ENCODE results near the gene HEATR5A. TPM values are rescaled to one million over a fixed set of nuclear protein-coding genes. Genes with fewer than 3 reads are reported as not detected.
"Not testable (repeated sequence)": the region's sequence is repeated elsewhere in the genome, so short reads cannot be mapped to it uniquely, and the experiment has no call there.

The HEATR5A gene
- total RNA-seq, 8 experiments from 2014 or later = 9.2 to 54.6 (median 22.9) TPM

- H3K4me1 ChIP-seq (replicated peaks in 1 of 2) = no peaks in the 10 kb centered on the region
- WGBS, 10 experiments = 17 to 100% (median 89%) methylated on average over 1 of the region's 1 CpG; no CpG with 5 or more reads in 1 of the 10 experiments
- in situ Hi-C loops (cut with MboI; ENCODE audit: low pct_unique_long_range_greater_than_20kb in 2 of 9, low sequenced_read_pairs in 9 of 9, unreplicated experiment in 9 of 9) = no loop called here
- H3K4me3 ChIP-seq = no peak overlapping the region
- H3K27ac ChIP-seq = no peak overlapping the region
- ATAC-seq (replicated peaks in 6 of 8) = no peak
These were observed 141.5 kb downstream of the HEATR5A start for GRCh38 chr14:31278883-31279282.

DNA sequence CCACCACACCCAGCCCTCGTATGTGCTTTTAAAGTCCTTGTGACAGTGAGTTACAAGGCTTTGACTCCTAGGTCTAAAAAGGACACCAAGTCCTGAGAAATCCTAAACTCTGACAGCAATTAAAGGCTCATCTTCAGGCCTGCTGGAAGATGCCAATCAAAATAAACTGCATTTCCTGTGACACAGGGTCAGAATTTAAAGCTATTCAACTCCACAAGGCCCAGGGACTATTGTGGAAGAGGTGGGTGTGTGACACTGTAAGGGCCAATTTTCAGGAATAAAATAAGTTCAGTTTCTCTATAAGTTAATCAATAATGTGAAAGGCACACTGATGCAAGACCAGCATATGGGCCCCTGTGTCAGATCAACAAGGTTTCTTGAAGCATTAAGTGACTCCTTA is 143.3 kb downstream of the HEATR5A start:
- 40 to 80% (median 50%) methylated on average over 1 of the region's 1 CpG; no CpG with 5 or more reads in 7 of the 10 experiments for WGBS, 10 experiments
- Histone ChIP-seq H3K27ac (no peak overlapping the region), H3K4me1 (replicated peaks in 1 of 2) (no peaks in the 10 kb centered on the region), H3K4me3 (no peak overlapping the region)
- no peak for ATAC-seq (replicated peaks in 6 of 8)
- in situ Hi-C loops (cut with MboI; ENCODE audit: low pct_unique_long_range_greater_than_20kb in 2 of 9, low sequenced_read_pairs in 9 of 9, unreplicated experiment in 9 of 9) = no loop called here

DNA sequence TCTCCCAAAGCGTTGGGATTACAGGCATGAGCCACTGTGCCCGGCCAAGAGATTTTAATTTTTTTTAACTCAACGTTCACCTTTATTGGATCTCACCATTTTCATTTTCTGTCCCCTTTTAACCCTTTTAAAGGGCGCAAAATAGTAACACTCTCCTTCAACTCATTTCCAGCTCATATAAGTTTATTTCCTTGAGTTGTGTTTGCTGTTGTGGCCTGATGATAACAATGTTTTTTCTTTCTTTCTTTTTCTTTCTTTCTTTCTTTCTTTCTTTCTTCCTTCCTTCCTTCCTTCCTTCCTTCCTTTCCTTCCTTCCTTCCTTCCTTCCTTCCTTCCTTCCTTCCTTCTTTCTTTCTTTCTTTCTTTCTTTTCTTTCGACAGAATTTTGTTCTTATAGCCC is 143.9 kb downstream of the HEATR5A start:
- ATAC-seq (replicated peaks in 6 of 8); H3K4me3 ChIP-seq; in situ Hi-C loops (cut with MboI; ENCODE audit: low pct_unique_long_range_greater_than_20kb in 2 of 9, low sequenced_read_pairs in 9 of 9, unreplicated experiment in 9 of 9); H3K4me1 ChIP-seq (replicated peaks in 1 of 2); H3K27ac ChIP-seq: not testable (repeated sequence)
- WGBS, 10 experiments = 52 to 100% (median 72%) methylated on average over 1 to 5 of the region's 5 CpGs

GRCh38 chr14:31275731-31276130 is 144.6 kb downstream of the HEATR5A start:
- no peak for ATAC-seq (replicated peaks in 6 of 8)
- in situ Hi-C loops (cut with MboI; ENCODE audit: low pct_unique_long_range_greater_than_20kb in 2 of 9, low sequenced_read_pairs in 9 of 9, unreplicated experiment in 9 of 9) = no loop called here

DNA sequence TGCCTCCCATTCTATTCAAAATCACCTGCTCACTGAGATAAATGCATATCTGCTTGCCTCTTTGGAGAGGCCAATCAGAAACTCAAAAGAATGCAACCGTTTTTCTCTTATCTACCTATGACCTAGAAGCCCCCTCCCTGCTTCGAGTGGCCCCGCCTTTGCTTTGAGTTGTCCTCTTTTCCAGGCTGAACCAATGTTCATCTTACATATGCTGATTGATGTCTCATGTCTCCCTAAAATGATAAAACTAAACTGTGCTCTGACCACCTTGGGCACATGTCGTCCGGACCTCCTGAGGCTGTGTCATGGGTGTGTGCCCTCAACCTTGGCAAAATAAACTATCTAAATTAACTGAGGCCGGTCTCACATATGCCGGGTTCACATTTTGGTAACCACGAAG is 148.7 kb downstream of the HEATR5A start:
- in situ Hi-C loops (cut with MboI; ENCODE audit: low pct_unique_long_range_greater_than_20kb in 2 of 9, low sequenced_read_pairs in 9 of 9, unreplicated experiment in 9 of 9) = no loop called here

More at GRCh38 chr14:31275731-31276130, 144.6 kb downstream of the HEATR5A start:
- H3K27ac ChIP-seq = no peak overlapping the region
- H3K4me3 ChIP-seq = no peak overlapping the region
- no peaks in the 10 kb centered on the region for H3K4me1 ChIP-seq (replicated peaks in 1 of 2)

DNA sequence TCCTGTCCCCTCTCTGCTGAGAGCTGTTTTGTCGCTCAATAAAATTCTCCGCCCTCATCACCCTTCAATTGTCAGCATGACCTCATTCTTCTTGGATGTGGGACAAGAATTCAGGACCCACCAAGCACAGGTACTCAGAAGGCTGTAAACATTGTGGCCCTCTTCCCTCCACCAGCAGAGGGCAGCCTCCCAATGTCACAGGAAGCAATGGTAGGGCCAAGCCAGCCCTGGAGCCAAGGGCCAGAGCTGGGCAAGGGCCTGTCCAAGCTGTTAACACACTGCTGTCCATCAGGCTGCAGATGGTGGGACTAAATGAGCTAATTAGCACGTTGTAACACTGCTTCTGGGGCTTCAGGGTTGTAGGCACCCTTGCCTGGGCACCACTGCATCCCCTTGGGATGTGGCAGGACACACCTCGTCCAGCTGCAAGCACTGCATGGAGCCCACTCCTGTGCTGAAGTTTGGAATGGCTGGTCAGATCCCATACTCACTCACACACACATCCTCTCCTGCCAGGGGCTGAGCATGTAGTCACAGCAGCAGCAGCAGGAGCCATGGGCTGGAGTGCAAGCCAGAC is 150.1 kb downstream of the HEATR5A start:
- H3K4me1 ChIP-seq (replicated peaks in 1 of 2) = no peaks in the 10 kb centered on the region
- 60 to 100% (median 93%) methylated on average over 1 to 3 of the region's 4 CpGs; no CpG with 5 or more reads in 5 of the 10 experiments for WGBS, 10 experiments
- ATAC-seq (replicated peaks in 6 of 8) = peak in 2 of 8 experiments; percentile 5 to 12
- in situ Hi-C loops (cut with MboI; ENCODE audit: low pct_unique_long_range_greater_than_20kb in 2 of 9, low sequenced_read_pairs in 9 of 9, unreplicated experiment in 9 of 9) = no loop called here
- H3K27ac ChIP-seq = no peak overlapping the region
- H3K4me3 ChIP-seq = no peak overlapping the region

More for the DNA sequence above, 148.7 kb downstream of the HEATR5A start:
- no peak overlapping the region for H3K27ac ChIP-seq
- WGBS, 10 experiments = 63 to 100% (median 94%) methylated on average over 1 to 8 of the region's 8 CpGs; no CpG with 5 or more reads in 1 of the 10 experiments
- no peak for ATAC-seq (replicated peaks in 6 of 8)
- H3K4me1 ChIP-seq (replicated peaks in 1 of 2) = no peaks in the 10 kb centered on the region
- H3K4me3 ChIP-seq = no peak overlapping the region

- WGBS, 10 experiments = 20 to 100% (median 67%) methylated on average over 1 to 3 of the region's 3 CpGs; no CpG with 5 or more reads in 1 of the 10 experiments
- no peak overlapping the region for H3K27ac ChIP-seq
- H3K4me3 ChIP-seq = no peak overlapping the region
- no peaks in the 10 kb centered on the region for H3K4me1 ChIP-seq (replicated peaks in 1 of 2)
- ATAC-seq (replicated peaks in 6 of 8) = peak in 3 of 8 experiments; percentile 60 to 79 (median 72)
- in situ Hi-C loops (cut with MboI; ENCODE audit: low pct_unique_long_range_greater_than_20kb in 2 of 9, low sequenced_read_pairs in 9 of 9, unreplicated experiment in 9 of 9) = no loop called here
These were observed 150.6 kb downstream of the HEATR5A start for GRCh38 chr14:31269634-31270195.

GRCh38 chr14:31268216-31268615 is 152.1 kb downstream of the HEATR5A start:
- no peaks in the 10 kb centered on the region for H3K4me1 ChIP-seq (replicated peaks in 1 of 2)
- no peak overlapping the region for H3K4me3 ChIP-seq
- no peak overlapping the region for H3K27ac ChIP-seq
- in situ Hi-C loops (cut with MboI; ENCODE audit: low pct_unique_long_range_greater_than_20kb in 2 of 9, low sequenced_read_pairs in 9 of 9, unreplicated experiment in 9 of 9) = no loop called here
- peak in 1 of 8 experiments; percentile 47 for ATAC-seq (replicated peaks in 6 of 8)
- 0 to 100% (median 79%) methylated on average over 1 to 3 of the region's 3 CpGs for WGBS, 10 experiments

GRCh38 chr14:31266437-31267331 is 153.7 kb downstream of the HEATR5A start:
- ATAC-seq (replicated peaks in 6 of 8) = no peak

DNA sequence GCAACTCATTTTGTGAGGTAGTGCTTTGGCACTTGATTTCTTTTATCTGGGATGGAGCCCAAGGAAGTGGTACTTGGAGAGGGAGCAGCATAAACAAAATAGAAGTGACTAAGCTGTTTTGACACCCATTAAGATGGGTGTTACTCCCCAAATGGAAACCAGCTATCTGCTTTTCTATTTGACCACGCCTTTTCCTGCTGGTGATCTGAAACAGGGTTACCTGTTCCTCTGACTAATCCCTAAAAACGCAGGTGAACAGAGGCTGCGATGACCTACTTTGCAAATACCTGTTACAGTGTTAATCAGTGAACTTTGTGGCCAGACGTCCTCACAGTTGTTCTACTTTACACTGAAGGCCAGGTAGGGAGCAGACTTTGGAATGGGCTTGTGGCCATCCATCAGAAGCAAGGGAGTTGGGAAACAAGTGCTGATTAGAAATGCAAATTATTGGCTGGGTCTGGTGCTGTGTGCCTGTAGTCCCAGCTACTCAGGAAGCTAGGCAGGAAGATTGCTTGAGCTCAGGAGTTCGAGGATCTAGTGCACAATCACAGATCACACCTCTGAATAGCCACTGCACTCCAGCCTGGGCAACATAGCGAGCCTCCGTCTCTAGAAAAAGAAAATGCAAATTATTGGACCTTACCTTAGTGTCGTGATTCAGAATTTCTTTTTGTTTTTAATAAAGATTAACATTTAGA is 154.5 kb downstream of the HEATR5A start:
- peaks cover 0 to 13% of the 10 kb centered on the region in 2 donors for H3K4me1 ChIP-seq (replicated peaks in 1 of 2)
- H3K27ac ChIP-seq = no peak overlapping the region
- no peak overlapping the region for H3K4me3 ChIP-seq
- in situ Hi-C loops (cut with MboI; ENCODE audit: low pct_unique_long_range_greater_than_20kb in 2 of 9, low sequenced_read_pairs in 9 of 9, unreplicated experiment in 9 of 9) = no loop called here
- WGBS, 10 experiments = 10 to 100% (median 79%) methylated on average over 2 to 6 of the region's 8 CpGs; no CpG with 5 or more reads in 1 of the 10 experiments
- ATAC-seq (replicated peaks in 6 of 8) = peak in 2 of 8 experiments; percentile 2 to 6

More at GRCh38 chr14:31266437-31267331, 153.7 kb downstream of the HEATR5A start:
- Histone ChIP-seq H3K4me3 (no peak overlapping the region), H3K27ac (no peak overlapping the region), H3K4me1 (replicated peaks in 1 of 2) (peaks cover 0 to 9% of the 10 kb centered on the region in 2 donors)
- in situ Hi-C loops (cut with MboI; ENCODE audit: low pct_unique_long_range_greater_than_20kb in 2 of 9, low sequenced_read_pairs in 9 of 9, unreplicated experiment in 9 of 9) = no loop called here
- 74 to 100% (median 94%) methylated on average over 1 to 9 of the region's 13 CpGs for WGBS, 10 experiments

- no peak overlapping the region for H3K27ac ChIP-seq
- ATAC-seq (replicated peaks in 6 of 8) = peak; percentile 68 to 97 (median 89)
- in situ Hi-C loops (cut with MboI; ENCODE audit: low pct_unique_long_range_greater_than_20kb in 2 of 9, low sequenced_read_pairs in 9 of 9, unreplicated experiment in 9 of 9) = no loop called here
- H3K4me1 ChIP-seq (replicated peaks in 1 of 2) = peaks cover 0 to 13% of the 10 kb centered on the region in 2 donors
- WGBS, 10 experiments = 0 to 100% (median 40%) methylated on average over 1 to 2 of the region's 2 CpGs; no CpG with 5 or more reads in 5 of the 10 experiments
- no peak overlapping the region for H3K4me3 ChIP-seq
These were observed 156.7 kb downstream of the HEATR5A start for GRCh38 chr14:31263485-31264133.
